AG04450 (cell line): Measurements from ENCODE around the gene CLSTN3. TPM values are rescaled to one million over a fixed set of nuclear protein-coding genes. Genes with fewer than 3 reads are reported as not detected.
"Not testable (repeated sequence)": the region's sequence is repeated elsewhere in the genome, so short reads cannot be mapped to it uniquely, and the experiment has no call there.

Experiments used
- CTCF ChIA-PET: fragments of 300-600, 350-600 bp; formaldehyde crosslinking; extraction: SDS; loops from one replicate; lab custom pipeline; 2022; ENCODE audit warnings: antibody characterized with exemption, inconsistent platforms; lab: Charles Lee
- POLR2A ChIA-PET: fragments of 350-600 bp; formaldehyde crosslinking; extraction: SDS; loops from one replicate; lab custom pipeline; 2021; ENCODE audit warnings: antibody characterized with exemption, inconsistent platforms; lab: Yijun Ruan, JAX
- DNase-seq: peaks from one replicate; pipeline ENCODE4 v3.0.0-alpha.2; 2011; ENCODE audit warnings: low read depth, low spot score
- H3K27ac ChIP-seq: one replicate; pipeline ENCODE4 v1.5.1; 2012; ENCODE audit warnings: low read depth, low read length, control low read depth
- H3K27me3 ChIP-seq: one replicate; pipeline ENCODE4 v1.6.0; 2012; ENCODE audit warnings: low read length; ENCODE audit not compliant: control insufficient read depth, insufficient read depth
- H3K4me3 ChIP-seq: 2 replicates; pipeline ENCODE4 v1.5.1; 2011; ENCODE audit warnings: mild to moderate bottlenecking, low read depth, low read length, control low read depth
- H3K9me3 ChIP-seq: 2 replicates; pipeline ENCODE4 v1.5.1; 2012; ENCODE audit warnings: low read length; ENCODE audit not compliant: control insufficient read depth, insufficient read depth
- polyA plus RNA-seq: library from polyadenylated mRNA; depleted of rRNA; stranded (reverse); fragments of >200 nt; gene quantifications from 2 replicates; pipeline ENCODE4 v1.2.3, GENCODE V29; 2011
- TF ChIP-seq, protein P1 (sequence below): IDR thresholded peaks from 2 replicates; pipeline ENCODE4 v1.5.1; 2011; ENCODE audit warnings: low read depth, low read length, control low read depth, inconsistent platforms

The CLSTN3 gene
- polyA plus RNA-seq, 1 experiment: 22.3 TPM

DNA sequence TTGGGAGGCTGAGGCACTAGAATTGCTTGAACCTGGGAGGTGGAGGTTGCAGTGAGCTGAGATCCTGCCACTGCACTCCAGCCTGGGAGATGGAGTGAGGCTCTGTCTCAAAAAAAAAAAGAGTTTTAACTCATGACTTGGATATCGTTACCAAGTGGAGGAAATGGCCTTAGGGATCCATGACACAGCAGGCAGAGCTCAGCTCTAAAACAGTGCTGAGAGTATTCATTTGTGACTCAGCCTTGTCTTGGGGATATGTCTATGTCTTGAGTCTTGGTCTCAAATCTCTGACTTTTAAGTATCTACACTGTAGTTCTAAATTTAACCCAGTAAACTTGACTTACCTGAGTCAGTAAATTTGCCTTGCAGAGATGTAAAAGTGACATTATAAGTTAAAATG is 50.5 kb downstream of the CLSTN3 start:
- no peak for DNase-seq
- no peak overlapping the region for H3K27ac ChIP-seq
- TF ChIP-seq, protein P1, sequence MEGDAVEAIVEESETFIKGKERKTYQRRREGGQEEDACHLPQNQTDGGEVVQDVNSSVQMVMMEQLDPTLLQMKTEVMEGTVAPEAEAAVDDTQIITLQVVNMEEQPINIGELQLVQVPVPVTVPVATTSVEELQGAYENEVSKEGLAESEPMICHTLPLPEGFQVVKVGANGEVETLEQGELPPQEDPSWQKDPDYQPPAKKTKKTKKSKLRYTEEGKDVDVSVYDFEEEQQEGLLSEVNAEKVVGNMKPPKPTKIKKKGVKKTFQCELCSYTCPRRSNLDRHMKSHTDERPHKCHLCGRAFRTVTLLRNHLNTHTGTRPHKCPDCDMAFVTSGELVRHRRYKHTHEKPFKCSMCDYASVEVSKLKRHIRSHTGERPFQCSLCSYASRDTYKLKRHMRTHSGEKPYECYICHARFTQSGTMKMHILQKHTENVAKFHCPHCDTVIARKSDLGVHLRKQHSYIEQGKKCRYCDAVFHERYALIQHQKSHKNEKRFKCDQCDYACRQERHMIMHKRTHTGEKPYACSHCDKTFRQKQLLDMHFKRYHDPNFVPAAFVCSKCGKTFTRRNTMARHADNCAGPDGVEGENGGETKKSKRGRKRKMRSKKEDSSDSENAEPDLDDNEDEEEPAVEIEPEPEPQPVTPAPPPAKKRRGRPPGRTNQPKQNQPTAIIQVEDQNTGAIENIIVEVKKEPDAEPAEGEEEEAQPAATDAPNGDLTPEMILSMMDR: no peak
- ChIA-PET CTCF (interaction anchor here (0.6 to 1.2 kb wide), 3 partner anchors 8 to 664 kb away, joined by 5 to 16 read pairs (median 5); no protein-coding TSS in a partner anchor), POLR2A (no interaction called here)
- H3K9me3 ChIP-seq: no peaks in the 10 kb centered on the region
- H3K4me3 ChIP-seq: no peak overlapping the region
- no peaks in the 10 kb centered on the region for H3K27me3 ChIP-seq

DNA sequence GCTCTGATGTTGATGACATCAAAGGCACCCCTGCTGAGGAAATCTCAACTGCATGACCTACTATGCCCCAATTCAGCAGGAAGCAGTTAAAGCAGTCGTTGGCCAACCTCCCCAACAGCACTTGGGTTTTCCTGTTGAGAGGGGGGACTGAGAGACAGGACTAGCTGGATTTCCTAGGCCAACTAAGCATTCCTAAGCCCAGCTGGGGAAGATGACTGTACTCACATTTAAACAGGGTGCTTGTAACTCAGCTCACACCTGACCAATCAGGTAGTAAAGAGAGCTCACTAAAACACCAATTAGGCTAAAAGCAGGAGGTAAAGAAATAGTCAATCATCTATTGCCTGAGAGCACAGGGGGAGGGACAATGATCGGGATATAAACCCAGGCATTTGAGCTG is 55.9 kb downstream of the CLSTN3 start:
- DNase-seq, H3K27ac ChIP-seq, CTCF ChIA-PET, H3K27me3 ChIP-seq, H3K4me3 ChIP-seq, H3K9me3 ChIP-seq, POLR2A ChIA-PET: not testable (repeated sequence)

DNA sequence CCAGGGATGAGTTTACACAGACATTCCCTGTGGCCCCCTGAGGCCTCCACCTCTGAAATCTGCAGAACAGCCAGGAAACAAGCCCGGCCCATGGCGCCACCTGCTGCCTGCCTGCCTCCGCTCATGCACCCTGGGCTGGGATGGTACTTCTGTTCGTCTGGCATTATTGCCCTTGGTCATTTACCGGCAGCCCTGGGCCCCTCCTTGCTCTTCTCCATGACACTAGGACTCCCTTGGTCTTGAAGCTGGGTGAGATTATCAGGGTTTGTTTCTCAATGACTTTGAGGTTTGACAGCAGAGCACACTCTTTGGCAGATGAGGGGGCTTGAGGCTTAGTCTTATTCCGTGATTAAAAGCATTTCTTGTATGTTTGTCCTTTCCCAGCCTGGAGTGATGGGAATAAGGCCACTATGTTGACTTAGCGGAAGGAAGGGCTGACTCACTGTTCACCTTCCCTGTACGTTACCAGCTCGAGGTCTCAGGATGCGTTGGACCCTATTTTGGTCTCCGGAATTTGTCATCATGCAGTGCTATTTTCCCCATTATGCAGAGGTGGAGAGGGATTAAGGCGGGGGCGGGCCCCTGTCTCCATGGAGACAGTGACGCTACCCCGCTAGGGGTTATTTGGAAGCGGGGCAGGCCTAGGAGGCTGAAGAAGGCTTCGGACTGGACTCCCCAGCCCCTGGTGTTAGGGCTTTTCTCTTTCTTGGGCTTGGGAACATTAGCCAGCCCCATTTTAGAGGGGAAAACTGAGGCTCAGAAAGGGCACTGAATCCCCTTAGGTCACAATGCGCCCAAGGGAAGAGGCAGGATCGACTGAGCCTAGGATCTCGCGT is 58.6 kb downstream of the CLSTN3 start:
- H3K27me3 ChIP-seq: no peaks in the 10 kb centered on the region
- POLR2A ChIA-PET: no interaction called here
- CTCF ChIA-PET: interaction anchor here (0.6 to 3.0 kb wide), 12 partner anchors 9 to 306 kb away, joined by 3 to 22 read pairs (median 5); no protein-coding TSS in a partner anchor
- H3K9me3 ChIP-seq: no peaks in the 10 kb centered on the region
- peak; percentile 11 for DNase-seq
- H3K4me3 ChIP-seq: peak overlapping the region; percentile 93
- H3K27ac ChIP-seq: peak overlapping the region; percentile 74
- TF ChIP-seq, protein P1: peak; percentile 80

DNA sequence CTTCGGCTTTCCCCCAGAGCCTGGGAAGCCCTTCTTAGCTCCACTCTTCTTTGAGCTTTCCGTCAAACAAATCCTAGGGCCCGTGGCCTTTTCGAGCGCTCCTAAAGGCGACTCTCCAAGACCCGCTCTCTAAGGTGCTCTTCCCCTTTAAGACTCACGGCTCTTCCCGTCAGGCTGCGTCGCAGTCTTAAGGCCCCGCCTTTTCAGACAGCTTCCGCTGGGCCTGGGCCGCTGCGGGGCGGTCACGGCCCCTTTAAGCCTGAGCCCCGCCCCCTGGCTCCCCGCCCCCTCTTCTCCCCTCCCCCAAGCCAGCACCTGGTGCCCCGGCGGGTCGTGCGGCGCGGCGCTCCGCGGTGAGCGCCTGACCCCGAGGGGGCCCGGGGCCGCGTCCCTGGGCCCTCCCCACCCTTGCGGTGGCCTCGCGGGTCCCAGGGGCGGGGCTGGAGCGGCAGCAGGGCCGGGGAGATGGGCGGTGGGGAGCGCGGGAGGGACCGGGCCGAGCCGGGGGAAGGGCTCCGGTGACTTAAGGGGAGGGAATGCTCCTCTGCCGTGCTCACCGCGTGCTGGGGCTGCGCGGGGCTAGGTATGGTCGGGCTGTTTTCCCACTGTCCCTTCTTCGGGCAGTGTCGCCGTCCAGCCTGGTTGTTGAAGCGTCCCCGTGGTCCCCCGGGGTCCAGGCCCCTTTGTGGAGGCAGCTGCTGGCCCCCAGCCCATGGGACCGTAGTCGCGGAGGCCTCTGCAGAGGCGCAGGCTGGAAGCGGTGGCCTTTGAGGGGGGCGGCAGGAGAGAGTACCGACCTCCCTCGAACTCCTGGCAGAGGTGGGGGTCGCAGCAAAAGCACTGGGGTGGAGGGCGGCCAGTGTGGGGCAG is 59.5 kb downstream of the CLSTN3 start, which contains the start of gene PEX5:
TSS of gene PEX5 (plus strand) at position 289 of the 870 bp plus-strand sequence. CDS start 692 bp downstream, outside the sequence.
- Histone ChIP-seq H3K4me3 (peak within 1 kb of the TSS; percentile 93), H3K27ac (peak within 1 kb of the TSS; percentile 74), H3K9me3 (no peaks in the 10 kb centered on the region), H3K27me3 (no peaks in the 10 kb centered on the region)
- ChIA-PET CTCF (interaction anchor here (0.7 to 3.0 kb wide), 7 partner anchors 16 to 305 kb away, joined by 3 to 22 read pairs (median 4); no protein-coding TSS in a partner anchor), POLR2A (interaction anchor here (0.6 kb wide), 1 partner anchor 45 kb away, joined by 3 read pairs; no protein-coding TSS in a partner anchor)
- TF ChIP-seq, protein P1: no peak
- peak; percentile 77 for DNase-seq
